Loucy (cell line): ENCODE results near the gene CCDC40.

Experiments used
- H2AFZ ChIP-seq: fragments of 200-600 bp; sonication (generic); 2 replicates; pipeline ENCODE4 v1.6.0; 2016; ENCODE audit warnings: antibody characterized with exemption, mild to moderate bottlenecking, low read length, moderate library complexity
- H3F3A ChIP-seq: fragments of 200-600 bp; 2 replicates; pipeline ENCODE4 v1.6.0; 2016; ENCODE audit warnings: antibody characterized with exemption, low read depth, mild to moderate bottlenecking
- H3K27me3 ChIP-seq: fragments of 200-600 bp; sonication (generic); 2 replicates; pipeline ENCODE4 v1.6.1; 2014; ENCODE audit warnings: low read length, mild to moderate bottlenecking; ENCODE audit not compliant: insufficient read depth, poor library complexity, severe bottlenecking
- H3K36me3 ChIP-seq: fragments of 200-600 bp; sonication (generic); 2 replicates; pipeline ENCODE4 v1.6.1; 2016; ENCODE audit warnings: low read length; ENCODE audit not compliant: insufficient read depth
- H3K4me1 ChIP-seq: fragments of 200-600 bp; sonication (generic); 2 replicates; pipeline ENCODE4 v1.5.1; 2014; ENCODE audit warnings: low read length, mild to moderate bottlenecking; ENCODE audit not compliant: insufficient read depth, poor library complexity, severe bottlenecking
- H3K4me2 ChIP-seq: fragments of 200-600 bp; sonication (generic); 2 replicates; pipeline ENCODE4 v1.6.0; 2014; ENCODE audit warnings: antibody characterized with exemption, low read length, low read depth, mild to moderate bottlenecking; ENCODE audit not compliant: poor library complexity, severe bottlenecking
- H3K4me3 ChIP-seq: fragments of 200-600 bp; sonication (generic); 2 replicates; pipeline ENCODE4 v1.5.1; 2014; ENCODE audit warnings: low read length, mild to moderate bottlenecking, mixed read lengths; ENCODE audit not compliant: poor library complexity, severe bottlenecking
- H3K79me2 ChIP-seq: fragments of 200-600 bp; sonication (generic); 2 replicates; pipeline ENCODE4 v1.6.1; 2014; ENCODE audit warnings: low read length; ENCODE audit not compliant: insufficient read depth
- H3K9ac ChIP-seq: fragments of 200-600 bp; sonication (generic); 2 replicates; pipeline ENCODE4 v1.6.0; 2014; ENCODE audit warnings: mild to moderate bottlenecking, low read depth, low read length, moderate library complexity; ENCODE audit not compliant: poor library complexity, severe bottlenecking
- H3K9me2 ChIP-seq: fragments of 200-600 bp; sonication (generic); replicated peaks from 2 replicates; pipeline ENCODE4 v1.6.1; 2016; ENCODE audit warnings: low read depth, low read length, mixed read lengths
- H3K9me3 ChIP-seq: fragments of 200-600 bp; sonication (generic); 2 replicates; pipeline ENCODE4 v1.6.1; 2014; ENCODE audit warnings: mild to moderate bottlenecking, antibody characterized with exemption, low read length, low read depth; ENCODE audit not compliant: insufficient read depth
- H4K20me1 ChIP-seq: fragments of 200-600 bp; sonication (generic); 2 replicates; pipeline ENCODE4 v1.6.0; 2014; ENCODE audit warnings: antibody characterized with exemption, low read length, mild to moderate bottlenecking; ENCODE audit not compliant: insufficient read depth, poor library complexity, severe bottlenecking
- EZH2phosphoT487 ChIP-seq: fragments of 200-600 bp; IDR thresholded peaks from 2 replicates; pipeline ENCODE4 v1.6.1; 2018; ENCODE audit warnings: antibody characterized with exemption, mild to moderate bottlenecking, moderate library complexity, borderline replicate concordance
- TF ChIP-seq, protein P1 (sequence below): fragments of 200-600 bp; sonication (generic); conservative IDR thresholded peaks from 2 replicates; pipeline ENCODE4 v1.5.1; 2014; ENCODE audit warnings: mild to moderate bottlenecking, antibody characterized with exemption, low read length

CCDC40 gene

GRCh38 chr17:80051681-80052080 is 15.2 kb downstream of the CCDC40 start:
- H4K20me1 ChIP-seq, result no peaks in the 10 kb centered on the region
- no peak overlapping the region for H3K4me3 ChIP-seq
- no peak for TF ChIP-seq EZH2phosphoT487
- TF ChIP-seq, protein P1, sequence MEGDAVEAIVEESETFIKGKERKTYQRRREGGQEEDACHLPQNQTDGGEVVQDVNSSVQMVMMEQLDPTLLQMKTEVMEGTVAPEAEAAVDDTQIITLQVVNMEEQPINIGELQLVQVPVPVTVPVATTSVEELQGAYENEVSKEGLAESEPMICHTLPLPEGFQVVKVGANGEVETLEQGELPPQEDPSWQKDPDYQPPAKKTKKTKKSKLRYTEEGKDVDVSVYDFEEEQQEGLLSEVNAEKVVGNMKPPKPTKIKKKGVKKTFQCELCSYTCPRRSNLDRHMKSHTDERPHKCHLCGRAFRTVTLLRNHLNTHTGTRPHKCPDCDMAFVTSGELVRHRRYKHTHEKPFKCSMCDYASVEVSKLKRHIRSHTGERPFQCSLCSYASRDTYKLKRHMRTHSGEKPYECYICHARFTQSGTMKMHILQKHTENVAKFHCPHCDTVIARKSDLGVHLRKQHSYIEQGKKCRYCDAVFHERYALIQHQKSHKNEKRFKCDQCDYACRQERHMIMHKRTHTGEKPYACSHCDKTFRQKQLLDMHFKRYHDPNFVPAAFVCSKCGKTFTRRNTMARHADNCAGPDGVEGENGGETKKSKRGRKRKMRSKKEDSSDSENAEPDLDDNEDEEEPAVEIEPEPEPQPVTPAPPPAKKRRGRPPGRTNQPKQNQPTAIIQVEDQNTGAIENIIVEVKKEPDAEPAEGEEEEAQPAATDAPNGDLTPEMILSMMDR, result no peak
- no peaks in the 10 kb centered on the region for H3K4me1 ChIP-seq
- no peaks in the 10 kb centered on the region for H3K79me2 ChIP-seq
- H3K36me3 ChIP-seq, result no peaks in the 10 kb centered on the region
- H3K27me3 ChIP-seq, result no peaks in the 10 kb centered on the region
- no peaks in the 10 kb centered on the region for H3F3A ChIP-seq
- H3K9ac ChIP-seq, result no peak overlapping the region
- no peaks in the 10 kb centered on the region for H3K9me2 ChIP-seq
- H3K4me2 ChIP-seq, result no peak overlapping the region
- no peak overlapping the region for H2AFZ ChIP-seq
- H3K9me3 ChIP-seq, result no peaks in the 10 kb centered on the region

DNA sequence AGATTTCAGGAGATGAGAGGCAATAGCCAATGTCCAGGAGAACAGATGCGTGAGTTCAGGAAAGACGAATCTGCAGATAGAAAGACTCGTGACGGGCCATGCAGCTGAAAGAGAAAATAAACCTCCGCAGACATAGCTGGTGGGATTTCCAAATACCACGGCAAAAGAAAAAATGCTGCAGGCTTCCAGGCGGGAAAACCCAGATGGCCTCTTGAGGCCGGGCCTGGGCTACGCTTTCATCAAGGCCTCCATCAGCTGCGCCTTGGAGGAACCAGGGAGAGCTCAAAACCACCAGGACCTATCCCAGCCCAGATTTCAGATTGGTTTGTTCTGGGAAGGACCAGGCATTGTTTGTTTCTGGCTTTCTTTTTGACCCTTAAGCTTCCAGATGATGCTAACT is 16.7 kb downstream of the CCDC40 start:
- H3K9me2 ChIP-seq, result no peaks in the 10 kb centered on the region
- no peak overlapping the region for H3K9ac ChIP-seq
- H3K79me2 ChIP-seq, result no peaks in the 10 kb centered on the region
- no peaks in the 10 kb centered on the region for H4K20me1 ChIP-seq
- H3F3A ChIP-seq, result no peaks in the 10 kb centered on the region
- no peak overlapping the region for H3K4me2 ChIP-seq
- H3K9me3 ChIP-seq, result no peaks in the 10 kb centered on the region
- TF ChIP-seq EZH2phosphoT487, result no peak
- TF ChIP-seq, protein P1, result no peak
- H2AFZ ChIP-seq, result no peak overlapping the region
- H3K4me3 ChIP-seq, result no peak overlapping the region
- no peaks in the 10 kb centered on the region for H3K36me3 ChIP-seq
- H3K27me3 ChIP-seq, result no peaks in the 10 kb centered on the region
- no peaks in the 10 kb centered on the region for H3K4me1 ChIP-seq

- Histone ChIP-seq H3K27me3 (no peaks in the 10 kb centered on the region), H3K36me3 (no peaks in the 10 kb centered on the region), H3K9ac (no peak overlapping the region), H3F3A (no peaks in the 10 kb centered on the region), H3K4me1 (no peaks in the 10 kb centered on the region), H3K9me3 (no peaks in the 10 kb centered on the region), H3K9me2 (no peaks in the 10 kb centered on the region), H2AFZ (no peak overlapping the region), H4K20me1 (no peaks in the 10 kb centered on the region), H3K4me2 (no peak overlapping the region), H3K4me3 (no peak overlapping the region), H3K79me2 (no peaks in the 10 kb centered on the region)
- TF ChIP-seq EZH2phosphoT487, result no peak
- TF ChIP-seq, protein P1, result no peak
Measured at GRCh38 chr17:80055597-80055996, 19.2 kb downstream of the CCDC40 start.
